Measurements from ENCODE around the gene JADE1.

GRCh38 chr4:128861856-128862518, 52.5 kb downstream of the JADE1 start:
- TF ChIP-seq EZH2 (IDR thresholded peaks at IDR 0.05; ENCODE audit: low read length, missing control alignments) (no peak), CTCF (conservative IDR thresholded peaks at IDR 0.05 in 1 of 2, IDR thresholded peaks at IDR 0.05 in 1 of 2; ENCODE audit: low read depth in 1 of 2, low read length in 2 of 2) (no peak)
